Stimulated activated CD8-positive, alpha-beta memory T cell treated with anti-CD3 and anti-CD28 coated beads, Interleukin-2, amount 100 ng/mL, for 48 hours (primary cell): ENCODE measurements around the gene TMEM244.
"Not testable (repeated sequence)": the region's sequence is repeated elsewhere in the genome, so short reads cannot be mapped to it uniquely, and the experiment has no call there.

Experiments
- DNase-seq, 2 donors: peaks; one replicate each; pipeline ENCODE4 v3.0.0-alpha.2; 2020; ENCODE audit warnings: low read depth in 2 of 2

TMEM244 gene

DNA sequence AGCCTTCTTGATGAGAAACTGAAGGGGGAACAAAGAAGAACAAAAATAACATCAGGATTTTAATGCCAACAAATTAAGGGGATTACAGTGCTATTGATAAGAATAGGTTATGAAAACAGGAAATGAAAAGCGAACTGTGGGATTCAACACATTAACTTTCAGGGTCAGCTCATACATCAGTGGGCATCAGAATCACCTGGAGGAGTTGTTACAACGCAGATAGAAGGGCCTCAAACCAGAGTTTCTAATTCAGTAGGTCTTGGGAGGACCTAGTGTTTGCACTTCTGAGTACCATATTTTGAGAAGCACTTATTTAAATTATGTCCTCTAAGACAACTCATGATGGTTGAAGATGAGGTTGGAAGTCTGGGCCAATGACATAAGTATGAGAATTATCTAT is 5.6 kb upstream of the TMEM244 start:
- no peak for DNase-seq

- DNase-seq: no peak
Measured at GRCh38 chr6:129866256-129866655, 5.1 kb upstream of the TMEM244 start.

DNA sequence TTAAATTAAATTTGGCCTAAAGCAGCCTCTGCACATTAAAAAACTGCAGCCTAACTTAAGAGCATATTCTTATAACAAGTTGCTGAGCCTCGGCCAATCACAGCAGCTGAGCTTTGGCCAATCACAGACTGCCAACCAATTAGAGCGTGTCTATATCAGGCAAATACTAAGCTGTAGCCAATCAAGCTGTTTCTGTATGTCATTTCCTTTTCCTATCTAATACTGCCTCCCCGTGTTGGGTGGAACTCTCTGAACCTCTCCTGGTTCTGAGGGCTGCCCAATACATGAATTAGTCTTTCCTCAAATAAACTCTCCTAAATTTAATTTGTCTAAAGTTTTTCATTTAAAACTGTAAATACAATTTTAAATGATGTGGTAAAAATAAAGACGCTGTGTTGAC is 3.9 kb upstream of the TMEM244 start:
- no peak for DNase-seq

GRCh38 chr6:129863664-129864063 is 2.5 kb upstream of the TMEM244 start:
- no peak for DNase-seq

- DNase-seq: no peak
Measured at GRCh38 chr6:129859524-129859923, 1.6 kb downstream of the TMEM244 start.

- DNase-seq: no peak
Measured at GRCh38 chr6:129857838-129858237, 3.3 kb downstream of the TMEM244 start.

DNA sequence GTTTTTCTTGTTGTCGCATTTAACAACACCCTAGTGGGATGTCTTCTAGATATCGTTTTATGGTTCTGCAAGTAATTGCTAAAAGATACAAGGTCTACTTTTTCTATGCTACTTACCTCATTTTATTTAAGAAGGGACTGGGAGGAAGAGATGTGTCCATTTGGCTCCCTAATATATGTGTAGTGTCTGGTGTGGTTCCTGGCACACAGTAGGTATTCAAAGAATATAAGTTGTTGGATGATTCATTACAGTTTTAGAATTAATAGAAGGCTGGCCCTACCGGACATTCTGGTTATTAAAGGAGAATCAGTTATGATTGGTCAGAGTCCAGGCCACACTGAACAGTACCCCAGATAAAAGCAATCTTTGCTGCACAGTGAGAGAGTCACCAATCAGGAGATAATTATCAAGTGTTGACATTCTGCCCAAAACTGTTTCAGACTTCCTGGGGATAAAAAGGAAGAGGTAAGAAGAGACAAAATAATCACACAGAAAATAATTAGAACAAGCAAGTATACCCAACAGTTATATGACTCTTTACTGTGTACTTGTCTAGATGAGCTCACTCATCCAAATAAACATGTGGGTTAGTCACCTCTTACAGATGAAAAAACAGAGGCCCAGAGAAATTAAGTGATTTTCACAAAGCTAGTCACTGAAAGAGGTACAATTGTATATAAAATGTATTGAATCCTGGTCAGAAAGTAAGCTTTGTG is 7.0 kb downstream of the TMEM244 start:
- no peak for DNase-seq

DNA sequence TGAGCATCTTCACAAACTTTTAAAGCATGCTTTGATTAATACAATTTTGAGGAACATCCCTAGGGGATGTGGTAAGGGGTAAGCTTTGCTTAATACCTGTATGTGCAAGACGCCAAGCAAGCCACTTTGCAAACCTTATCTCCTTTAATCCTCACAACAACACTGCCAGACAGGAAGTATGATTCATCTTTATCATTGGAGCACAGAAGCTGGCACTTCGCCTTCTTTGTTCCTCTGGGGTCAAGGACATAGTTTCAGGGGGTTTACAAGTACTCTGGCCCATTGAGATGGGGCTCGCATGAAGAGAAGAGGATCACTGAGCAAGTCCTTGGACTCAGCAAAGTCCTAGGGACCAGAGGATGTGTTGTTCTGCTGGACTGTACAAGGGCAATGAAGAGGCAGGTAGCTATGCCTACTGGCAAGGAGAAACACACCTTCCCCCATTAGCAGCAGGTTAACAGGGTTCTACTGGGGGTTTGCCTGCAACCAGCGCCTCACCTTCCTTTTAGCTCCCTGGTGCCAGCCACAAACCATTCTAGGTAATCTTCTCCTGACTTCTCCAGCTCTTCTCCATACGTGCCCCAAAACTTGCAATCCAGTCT is 8.8 kb downstream of the TMEM244 start:
- no peak for DNase-seq

GRCh38 chr6:129849456-129849855 is 11.7 kb downstream of the TMEM244 start:
- DNase-seq: no peak

GRCh38 chr6:129846761-129847160 is 14.4 kb downstream of the TMEM244 start:
- DNase-seq: no peak

DNA sequence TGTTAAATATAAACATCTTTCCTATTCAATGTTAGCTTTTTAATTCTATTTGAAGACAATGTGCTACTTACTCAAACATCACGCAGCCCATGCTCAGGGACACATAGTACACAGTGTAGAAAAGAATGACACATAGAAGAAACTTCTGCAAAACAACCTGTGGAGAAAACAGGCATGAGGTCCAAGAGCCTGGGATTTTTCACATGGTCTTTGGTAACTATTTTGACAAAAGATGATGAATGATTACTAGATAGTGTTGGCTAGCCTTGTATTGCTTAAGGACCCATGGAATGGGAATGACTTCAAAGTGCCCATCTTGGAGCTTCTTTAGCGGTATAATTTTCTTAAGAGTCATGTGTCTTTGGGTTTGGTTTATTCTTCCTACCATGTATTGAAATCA is 15.4 kb downstream of the TMEM244 start:
- DNase-seq: no peak

DNA sequence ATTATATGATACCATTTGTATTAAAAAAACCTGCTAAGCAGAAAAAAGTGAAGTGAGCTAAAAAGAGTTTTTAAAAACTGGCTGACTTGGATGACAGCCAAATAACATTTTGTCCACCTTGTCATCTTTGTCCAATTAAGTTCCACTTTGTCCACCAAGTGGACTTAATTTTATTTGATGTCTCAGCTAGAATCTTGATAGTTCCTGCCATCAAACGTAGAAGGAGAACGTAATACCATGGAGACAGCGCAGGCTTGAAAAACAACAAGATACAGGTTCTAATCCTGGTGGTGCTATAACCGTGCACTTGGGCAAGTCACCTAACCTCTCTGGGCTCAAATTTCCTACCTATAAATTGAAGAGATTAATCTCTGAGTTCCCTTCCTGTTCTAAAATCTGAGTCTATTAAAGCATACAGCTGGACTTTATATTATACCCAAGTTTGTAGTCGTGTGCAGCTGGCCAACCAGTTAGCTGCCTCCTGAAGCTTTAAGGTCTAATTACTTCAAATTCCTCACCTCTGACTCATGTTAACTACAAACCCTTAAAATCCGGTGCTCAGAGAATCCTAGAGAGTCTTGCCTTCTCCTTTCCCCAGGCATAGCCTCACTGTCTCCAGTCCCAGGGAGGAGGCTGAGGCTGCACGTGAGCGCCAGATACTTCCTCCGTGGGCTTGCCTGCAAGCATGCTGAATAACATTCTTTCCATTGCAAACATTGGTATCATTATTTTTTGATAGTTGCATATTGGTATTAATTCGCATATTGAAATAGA is 16.8 kb downstream of the TMEM244 start:
- DNase-seq: no peak

DNA sequence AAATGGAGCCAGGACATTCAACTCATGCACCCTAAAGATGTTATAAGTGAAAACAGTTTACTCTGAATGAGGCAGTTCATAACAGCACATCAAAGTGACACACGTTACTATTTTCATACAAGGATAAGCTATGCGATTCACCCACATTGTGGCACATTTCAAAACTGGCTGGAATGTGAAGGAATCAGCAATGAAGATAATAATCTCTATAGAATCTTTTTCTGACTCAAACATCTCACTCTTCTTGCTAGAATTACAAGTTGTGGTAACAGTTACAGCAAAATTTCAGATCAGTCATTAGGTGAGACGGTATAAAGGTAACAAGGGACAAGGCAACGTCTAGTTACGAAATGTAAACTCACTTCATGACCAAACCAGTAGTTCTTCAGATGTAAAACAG is 17.5 kb downstream of the TMEM244 start:
- DNase-seq: no peak

DNA sequence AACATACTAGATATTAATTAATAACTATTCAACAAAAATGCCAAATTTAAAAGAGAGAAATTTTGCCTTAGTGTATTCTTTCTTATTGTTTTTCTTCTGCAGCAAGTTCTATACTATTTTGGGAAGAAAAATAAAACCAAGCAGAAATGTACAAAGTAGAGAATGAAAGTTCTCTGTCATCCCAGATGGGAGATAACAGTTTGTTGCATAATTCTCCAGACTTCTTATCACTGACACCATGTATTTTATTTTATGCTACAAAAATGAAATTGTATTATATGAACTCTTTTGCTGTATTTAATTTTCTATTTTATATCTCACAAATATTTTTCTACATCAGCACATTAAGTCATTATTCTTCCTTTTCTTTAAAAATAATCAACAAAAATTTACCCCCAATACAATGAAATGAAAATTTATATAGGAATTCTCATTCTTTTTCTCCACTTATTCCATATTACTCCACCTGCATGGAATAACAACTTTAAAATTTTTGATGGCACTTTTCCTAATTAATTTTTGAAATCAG is 18.2 kb downstream of the TMEM244 start:
- DNase-seq: no peak

GRCh38 chr6:129842137-129842536 is 19.0 kb downstream of the TMEM244 start:
- DNase-seq: no peak

- DNase-seq: not testable (repeated sequence)
Measured at GRCh38 chr6:129839562-129839961, 21.6 kb downstream of the TMEM244 start.

DNA sequence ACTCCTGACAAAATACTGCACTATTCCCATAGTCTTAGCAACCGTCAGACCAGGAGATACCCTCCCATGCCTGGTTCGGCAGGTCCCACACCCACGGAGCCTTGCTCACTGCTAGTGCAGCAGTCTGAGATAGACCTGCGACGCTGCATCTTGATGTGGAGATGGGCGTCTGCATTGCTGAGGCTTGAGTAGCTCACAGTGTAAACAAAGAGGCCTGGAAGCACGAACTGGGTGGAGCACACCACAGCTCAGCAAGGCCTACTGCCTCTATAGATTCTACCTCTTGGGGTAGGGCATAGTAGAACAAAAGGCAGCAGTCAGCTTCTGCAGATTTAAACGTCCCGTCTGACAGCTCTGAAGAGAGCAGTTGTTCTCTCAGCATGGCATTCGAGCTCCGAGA is 25.4 kb downstream of the TMEM244 start:
- DNase-seq: no peak

- no peak for DNase-seq
Measured at GRCh38 chr6:129832299-129832698, 28.8 kb downstream of the TMEM244 start.

DNA sequence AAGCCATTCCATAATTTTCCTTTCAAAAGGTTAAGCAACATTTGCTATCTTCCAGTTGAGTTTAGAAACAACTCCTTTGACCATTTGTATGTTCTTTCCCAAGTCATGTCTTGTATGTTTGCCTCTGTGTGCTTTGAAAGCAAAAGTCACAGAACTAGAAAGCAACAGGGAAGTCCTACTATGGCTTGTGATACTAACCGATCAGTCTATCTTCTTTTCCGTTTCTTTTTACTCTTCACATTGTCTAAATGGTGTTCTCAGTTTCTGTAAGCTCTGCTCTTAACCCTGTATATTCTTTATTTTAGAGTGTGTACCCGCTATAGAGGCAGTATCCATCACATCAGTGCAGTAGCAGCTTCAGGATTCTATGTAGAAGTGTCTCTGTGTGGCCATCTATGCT is 32.9 kb downstream of the TMEM244 start:
- no peak for DNase-seq

GRCh38 chr6:129818251-129818650 is 42.9 kb downstream of the TMEM244 start:
- DNase-seq: no peak

- DNase-seq: no peak
Measured at GRCh38 chr6:129817821-129818220, 43.3 kb downstream of the TMEM244 start.

DNA sequence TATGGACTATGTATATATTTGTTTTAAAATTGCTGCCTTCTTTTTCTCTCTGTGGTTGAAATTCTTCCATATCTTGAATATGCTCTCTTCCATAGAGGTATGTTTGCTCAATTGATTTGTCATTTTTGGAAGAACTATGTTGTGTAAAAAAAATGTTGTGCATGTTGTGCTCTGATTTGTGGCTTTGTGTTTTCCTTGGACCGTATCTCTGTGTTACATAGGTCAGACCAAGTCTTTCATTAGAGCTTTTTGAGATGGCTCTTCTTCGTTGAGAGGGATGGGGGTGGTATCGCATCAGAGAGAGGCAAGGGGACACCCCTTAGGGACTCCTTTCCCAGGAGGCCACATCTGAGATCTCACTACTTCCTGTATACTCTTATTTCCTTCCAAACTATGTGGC is 43.8 kb downstream of the TMEM244 start:
- DNase-seq: no peak
